Measurements from ENCODE around the gene TMPRSS7.

Gene TMPRSS7

DNA sequence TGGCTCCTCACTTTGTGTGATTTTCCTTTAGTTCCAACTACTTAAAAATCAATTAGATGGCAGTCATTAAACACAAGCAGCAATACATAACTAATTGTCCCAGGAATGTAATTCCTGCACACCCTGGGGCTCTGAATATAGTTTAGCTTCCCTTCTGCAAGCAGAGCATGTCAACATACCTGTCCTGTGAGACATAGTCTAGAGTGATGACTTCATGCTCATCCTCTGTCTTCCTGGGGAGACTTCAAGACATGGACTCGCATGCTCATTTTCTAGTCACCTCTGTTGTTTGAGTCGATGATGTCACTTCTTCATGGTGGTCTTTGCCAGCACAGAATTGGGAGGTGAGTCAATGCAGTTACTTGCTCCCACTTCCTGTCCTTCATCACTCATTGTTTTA lies 67.4 kb downstream of the TMPRSS7 start:
- no peak for DNase-seq (ENCODE audit: low spot score)

DNA sequence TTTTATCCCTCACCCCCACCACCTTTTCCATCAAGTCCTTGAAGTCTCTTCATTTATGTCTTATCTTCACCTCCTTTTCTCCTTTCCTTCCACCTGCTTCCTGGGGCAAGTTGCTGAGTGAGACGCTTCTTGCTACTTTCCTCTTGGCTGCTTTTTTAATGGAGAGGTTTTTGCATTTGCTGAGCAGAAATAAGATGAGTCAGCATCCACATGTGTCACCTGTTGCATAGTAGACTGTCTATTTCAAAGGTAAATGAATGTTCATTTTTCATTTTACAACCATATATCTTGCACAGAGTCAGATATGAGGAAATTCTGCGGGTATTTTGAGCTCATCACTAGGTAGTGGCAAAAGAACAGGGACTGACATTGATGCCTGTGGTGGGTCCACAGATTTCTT lies 70.2 kb downstream of the TMPRSS7 start:
- DNase-seq (ENCODE audit: low spot score) = no peak

DNA sequence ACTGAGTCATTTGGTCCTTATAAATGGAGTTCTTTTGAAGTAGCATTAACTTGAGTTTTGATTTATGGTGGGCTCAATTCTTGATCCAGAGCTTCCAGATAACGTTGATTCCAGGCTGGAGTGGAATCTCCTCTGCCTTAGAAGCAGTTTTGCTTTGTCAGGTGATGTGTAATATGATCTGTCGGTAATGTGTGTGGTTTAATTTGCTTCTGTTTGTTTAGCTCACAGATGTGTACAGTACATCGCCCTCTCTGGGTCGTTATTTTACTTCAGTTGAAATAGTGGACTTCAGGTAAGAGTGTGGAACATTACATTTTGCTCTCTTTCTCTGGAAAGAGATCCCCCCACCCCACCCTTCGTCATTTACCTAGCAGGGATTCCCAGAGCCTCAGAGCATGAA lies 74.8 kb downstream of the TMPRSS7 start:
- DNase-seq (ENCODE audit: low spot score) = no peak

DNA sequence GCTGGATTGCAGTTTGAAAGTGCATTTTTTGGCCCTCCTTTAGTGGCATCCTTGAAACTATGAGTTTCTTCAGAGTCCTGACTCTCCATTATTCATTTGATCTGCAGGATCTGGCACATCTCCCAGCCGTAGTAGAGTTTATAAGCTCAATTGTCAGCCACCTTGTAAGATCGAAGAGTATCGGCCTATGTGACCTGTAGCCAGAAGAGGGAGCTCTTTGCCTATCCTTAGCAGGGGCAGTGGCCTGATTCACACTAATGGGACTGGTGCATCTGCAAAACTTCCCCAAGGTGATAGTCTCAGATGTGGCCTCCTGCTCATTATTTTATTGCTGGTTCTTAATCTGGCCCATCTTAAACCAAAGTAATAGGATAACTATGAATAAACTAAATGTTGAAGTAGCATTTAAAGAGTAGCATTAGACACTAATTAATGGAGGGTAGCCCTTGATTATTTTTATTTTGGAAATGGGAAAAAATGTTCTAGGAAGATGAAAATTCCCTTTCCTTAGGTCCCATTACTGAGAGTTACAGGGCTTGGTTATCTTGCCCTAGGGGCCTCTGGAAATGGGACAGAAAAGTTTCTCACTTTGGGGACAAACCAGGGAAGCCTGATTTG lies 77.4 kb downstream of the TMPRSS7 start:
- peak; percentile 42 for DNase-seq (ENCODE audit: low spot score)

DNA sequence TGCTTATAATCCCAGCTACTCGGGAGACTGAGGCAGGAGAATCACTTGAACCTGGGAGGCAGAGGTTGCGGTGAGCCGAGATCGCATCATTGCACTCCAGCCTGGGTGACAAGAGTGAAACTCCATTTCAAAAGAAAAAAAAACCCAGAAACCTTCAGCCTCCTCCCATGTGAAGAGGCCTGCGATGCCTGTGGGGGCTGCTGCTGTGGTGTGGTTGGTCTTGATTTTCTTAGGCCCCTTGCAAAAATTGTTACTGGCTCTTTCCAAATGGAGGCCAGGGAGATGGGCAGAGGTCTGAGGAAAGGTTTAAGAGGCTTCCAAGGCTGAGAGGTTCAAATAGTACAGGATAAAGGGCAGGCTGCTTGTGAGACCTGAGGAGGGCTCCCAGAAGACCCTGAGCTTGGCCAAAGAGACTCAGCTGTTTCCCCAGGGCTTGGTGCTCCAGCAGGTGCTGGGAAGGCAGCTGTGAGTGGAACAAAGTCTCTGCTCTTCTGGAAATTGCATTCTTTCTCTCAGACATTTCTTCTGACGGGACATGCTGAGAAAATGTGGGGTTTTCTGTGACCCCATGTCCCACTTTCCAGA lies 80.1 kb downstream of the TMPRSS7 start:
- DNase-seq (ENCODE audit: low spot score) = no peak

DNA sequence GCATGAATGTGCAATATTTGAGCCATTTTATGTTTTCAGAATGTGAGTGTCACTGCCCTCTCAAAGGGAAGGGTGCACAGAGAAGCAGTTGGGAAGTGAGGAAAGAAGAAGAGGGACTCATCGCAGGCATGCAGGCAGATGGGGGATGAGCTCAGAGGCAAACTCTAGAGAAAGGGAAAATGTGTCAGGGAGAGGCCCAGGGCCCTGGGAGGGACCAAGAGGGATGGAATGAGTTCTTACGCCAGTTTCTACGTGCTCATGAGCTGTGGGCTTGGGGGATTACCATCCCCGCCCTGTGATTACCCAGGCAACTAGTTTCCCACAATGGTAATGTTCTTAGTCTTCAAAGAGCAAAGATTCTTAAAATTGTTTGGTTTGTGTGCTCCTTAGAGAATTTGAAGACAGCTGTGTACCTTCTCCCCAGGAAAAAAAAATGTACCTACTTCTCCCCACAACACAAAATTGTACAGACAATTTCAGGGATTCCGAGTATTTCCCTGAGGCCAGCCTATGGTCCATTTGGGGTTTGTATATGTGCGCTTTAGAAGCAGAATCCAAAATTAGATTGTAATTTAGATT lies 80.7 kb downstream of the TMPRSS7 start:
- no peak for DNase-seq (ENCODE audit: low spot score)

DNA sequence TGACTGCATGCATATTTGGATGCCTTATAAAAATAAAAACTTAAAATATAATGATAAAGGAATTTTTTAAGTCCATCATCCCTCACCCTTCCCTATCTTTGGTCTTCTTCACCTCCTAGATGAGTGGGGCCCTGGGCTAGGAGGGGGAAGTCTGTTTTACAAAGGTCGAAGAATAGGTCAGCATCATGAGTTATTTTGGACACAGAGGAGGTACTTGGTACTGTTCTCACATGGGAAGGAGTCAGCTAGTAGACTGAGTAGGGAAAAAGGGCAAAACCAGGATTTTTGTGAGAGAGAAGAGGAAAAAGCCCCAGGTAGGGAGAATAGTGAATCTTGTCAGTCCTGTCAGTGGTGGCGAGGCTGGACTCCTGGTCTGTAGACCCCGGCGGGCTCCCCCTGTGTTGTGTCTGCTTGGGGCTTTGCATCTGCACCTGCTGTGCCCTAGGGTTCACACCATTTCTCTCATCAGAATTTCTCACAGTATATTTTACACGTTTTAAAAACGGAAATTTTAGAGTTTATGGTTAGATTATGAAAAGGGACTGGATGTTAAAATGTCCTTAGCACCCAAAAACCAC lies 81.4 kb downstream of the TMPRSS7 start:
- no peak for DNase-seq (ENCODE audit: low spot score)

DNA sequence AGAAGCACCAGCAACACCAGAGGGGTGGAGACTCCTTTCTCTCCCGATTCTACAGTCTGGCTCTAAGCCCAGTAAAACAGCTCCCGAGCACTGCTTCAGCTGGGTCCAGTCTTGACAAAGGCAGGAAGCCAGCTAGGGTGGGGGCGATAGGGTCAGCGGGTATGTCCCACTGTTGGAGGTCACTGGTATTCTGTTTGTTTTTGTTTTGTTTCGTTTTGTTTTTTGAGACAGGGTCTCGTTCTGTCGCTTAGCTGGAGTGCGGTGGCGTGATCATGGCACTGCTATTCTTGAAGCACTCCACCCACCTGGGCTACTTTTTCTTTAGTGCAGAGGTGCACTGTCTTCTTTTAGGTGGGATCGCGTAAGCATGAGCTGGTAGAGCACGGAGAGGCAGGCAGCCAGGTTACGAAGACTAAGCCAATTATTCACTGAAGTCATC lies 82.2 kb downstream of the TMPRSS7 start:
- no peak for DNase-seq (ENCODE audit: low spot score)

DNA sequence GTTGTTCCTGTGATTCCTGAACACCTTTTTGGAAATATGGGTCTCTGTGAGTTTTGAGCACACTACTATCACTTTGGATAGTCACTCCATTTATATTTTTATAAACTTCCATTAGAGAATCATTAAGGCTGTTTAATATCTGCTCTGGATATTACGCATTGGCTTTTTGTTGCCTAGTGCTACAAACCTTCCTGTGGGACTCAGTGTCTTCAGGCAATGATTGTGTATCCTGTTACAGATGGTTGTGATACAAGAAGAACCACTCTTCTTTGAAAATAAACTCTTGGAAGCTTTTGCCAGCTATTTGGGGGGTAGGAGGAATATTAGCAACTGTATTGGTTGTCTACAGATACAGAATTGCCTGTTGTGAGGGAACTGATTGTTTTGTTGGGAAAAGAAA lies 82.9 kb downstream of the TMPRSS7 start:
- DNase-seq (ENCODE audit: low spot score) = no peak

DNA sequence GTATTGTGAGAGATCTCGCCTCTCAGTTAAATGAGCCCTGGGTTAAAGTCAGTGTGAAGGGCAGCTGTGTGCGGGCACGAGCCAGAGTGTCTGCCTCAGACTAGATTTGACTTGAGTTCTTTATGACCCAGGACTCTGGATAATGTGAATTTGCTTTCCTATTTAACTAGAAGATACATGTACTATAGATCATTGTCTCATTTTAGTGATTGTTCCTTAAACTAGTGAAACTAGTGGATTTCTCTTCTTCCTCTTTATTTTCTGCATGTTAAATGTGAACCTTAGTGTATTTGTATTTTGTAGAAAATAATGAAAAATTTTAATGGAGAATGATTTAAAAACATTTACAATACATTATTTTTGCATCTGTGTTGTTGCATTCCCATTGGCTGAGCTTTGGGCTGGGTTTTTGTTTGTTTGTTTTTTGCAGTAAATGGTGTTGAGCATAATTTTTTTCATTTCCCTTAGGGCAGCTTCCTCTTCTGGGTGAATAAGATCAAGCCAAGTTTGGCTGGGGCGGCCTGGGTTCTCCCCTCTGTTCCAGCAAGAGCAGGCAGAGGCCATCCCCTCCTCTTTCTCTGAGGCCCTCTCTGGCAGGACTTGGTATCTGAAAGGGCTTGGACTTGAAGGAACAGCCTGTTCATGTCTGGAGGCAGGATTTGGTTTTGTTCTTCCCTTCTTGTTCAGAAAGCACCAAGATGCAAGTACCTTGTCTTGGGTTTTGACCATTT lies 83.5 kb downstream of the TMPRSS7 start:
- no peak for DNase-seq (ENCODE audit: low spot score)

DNA sequence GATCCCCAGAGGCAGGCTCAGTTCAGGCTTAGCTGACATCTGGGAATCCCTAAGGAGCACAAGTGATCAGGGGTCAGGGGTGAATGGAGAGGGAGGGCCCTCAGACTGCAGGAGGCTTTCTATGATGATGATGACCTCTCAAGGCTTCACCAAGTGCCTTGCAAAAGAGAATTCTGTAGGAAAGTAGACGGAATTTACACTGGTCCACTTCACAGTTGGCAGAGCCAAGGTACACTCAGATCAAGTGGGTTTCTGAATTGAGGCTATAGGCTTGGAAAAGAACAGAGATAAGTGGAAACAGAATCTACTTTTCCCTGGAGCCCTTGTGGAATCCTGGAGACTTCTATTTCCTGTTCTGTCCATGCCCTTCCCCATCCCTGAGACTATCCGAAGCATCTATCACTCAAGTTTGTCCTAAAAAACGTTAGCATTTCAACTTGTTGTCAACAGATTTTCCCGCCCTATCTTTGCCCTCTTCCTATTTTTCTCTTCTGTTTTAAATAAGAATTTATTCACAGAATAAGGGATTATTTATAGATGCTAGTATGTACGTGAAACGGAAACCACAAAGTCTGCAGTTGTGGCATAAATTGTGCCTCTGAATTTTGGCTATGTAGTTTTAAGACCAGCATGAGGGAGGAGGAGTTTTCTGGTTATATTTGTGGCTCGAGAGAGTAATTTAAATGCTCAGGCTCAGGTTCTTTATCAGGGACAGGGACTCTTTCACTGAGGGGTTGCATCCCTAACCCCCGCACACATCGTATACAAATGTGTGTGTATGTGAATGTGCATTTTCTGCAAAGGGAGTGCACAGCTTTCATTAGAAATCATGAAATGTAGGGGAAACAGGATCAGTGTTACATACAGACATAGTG lies 85.7 kb downstream of the TMPRSS7 start:
- DNase-seq (ENCODE audit: low spot score) = no peak

DNA sequence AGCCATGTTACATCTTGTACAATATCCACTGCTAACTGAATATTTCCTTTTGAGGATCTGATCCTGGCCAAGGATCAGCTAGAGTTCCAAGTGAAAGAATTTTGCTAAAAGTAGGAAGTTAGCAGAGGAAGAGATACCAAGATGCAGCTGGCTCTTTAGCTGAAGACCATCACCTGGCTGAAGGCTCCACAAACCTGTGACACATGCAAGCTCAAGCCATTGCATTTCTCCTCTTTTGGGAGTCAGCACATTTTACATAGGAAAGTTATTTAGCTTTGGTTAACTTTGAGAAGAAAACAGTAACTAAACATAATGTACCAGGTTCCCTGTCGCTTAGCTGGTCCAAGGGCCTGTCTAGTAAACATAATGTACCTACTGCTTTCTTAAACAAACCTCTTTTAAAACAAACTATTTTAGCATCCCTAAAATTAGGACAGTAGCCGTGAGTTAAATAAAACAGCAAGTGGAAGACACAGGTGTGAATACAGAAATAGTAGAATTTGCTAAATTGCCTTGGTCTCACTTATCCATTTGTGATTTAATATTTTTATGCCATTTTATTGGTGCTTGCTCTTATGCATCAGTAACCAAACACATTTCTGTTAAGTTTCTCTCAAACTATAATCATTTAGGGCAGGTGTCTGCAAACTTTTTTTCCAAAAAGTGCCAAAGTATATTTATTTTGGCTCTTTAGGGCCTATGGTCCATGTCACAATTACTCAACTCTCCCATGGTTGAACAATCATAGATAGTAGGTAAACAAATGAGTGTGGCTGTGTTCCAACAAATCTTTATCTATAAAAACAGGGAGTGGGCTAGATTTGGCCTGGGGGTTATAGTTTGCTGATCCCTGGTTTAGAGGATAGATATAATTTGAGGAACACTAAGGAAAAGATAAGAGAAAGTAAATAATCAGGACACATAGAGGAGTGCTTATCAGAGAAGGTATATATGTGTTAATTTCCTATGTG lies 87.3 kb downstream of the TMPRSS7 start:
- no peak for DNase-seq (ENCODE audit: low spot score)

DNA sequence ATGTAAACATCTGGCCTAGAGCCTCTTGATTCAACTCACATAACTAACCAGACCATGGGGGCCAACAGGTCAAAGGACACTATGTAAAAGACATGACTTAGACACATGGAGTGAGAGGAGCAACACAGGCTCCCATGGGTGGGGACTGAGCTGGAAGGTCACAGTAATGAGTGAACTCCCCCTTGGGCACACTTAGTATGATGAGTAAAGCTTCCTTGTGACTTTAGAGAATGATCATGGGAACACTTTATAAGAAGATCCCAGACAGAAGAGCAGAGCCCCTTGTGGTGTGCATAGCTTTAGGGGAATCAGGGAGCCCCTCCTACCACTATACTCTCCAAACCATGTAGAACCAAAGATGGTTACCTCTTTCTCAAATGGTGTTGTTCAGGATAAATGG lies 88.3 kb downstream of the TMPRSS7 start:
- DNase-seq (ENCODE audit: low spot score) = no peak

DNA sequence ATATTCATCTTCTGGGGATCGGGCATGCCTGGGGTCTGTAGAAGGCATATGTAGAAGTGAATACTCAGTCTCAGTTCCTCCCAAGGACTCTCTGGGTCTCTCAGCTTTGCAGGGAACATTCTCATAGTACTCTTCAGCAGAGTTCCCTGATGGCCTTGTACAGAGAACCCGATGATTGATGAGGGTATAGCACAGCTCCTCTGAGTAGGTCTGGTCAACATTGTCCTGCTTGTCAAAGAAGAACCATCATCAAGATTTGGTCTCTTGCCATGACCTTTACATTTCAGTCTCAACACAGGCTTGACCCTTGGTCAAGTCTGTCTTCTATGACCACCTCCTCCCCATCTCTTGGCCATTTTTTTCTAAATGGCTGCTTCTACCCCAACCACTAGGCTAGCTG lies 89.0 kb downstream of the TMPRSS7 start:
- no peak for DNase-seq (ENCODE audit: low spot score)

DNA sequence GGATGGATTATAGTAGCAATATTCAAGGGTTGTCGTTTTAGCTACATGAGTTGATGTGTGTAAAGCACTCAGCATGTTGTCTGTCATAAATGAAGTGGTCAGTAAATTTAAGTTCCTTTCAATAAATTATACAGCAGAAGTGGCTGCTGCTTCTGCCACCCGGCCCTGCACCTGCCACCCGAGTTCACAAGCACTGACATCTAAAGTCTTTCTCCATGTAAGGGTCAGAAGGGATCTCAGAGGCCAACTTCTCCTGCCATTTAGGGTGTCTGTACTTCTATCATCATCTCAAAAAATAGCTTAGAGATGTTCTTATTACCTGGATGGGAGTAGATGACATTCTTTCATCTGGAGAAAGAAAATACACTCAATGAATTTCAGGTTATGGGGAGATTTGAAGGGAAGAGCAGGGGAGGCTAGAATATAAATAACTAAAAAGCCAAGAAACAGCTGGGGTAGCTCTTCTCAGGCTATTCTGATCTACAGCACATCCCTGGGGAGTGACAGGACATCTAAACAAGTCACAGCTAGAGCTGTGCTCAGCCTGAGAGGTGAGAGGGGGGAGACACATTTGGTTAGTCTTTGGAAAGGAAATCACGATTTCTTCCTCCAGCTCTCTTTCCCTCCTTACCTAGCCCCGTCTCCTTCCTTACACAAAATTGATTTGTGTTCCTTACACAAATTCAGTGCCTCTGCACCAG lies 90.5 kb downstream of the TMPRSS7 start:
- no peak for DNase-seq (ENCODE audit: low spot score)

DNA sequence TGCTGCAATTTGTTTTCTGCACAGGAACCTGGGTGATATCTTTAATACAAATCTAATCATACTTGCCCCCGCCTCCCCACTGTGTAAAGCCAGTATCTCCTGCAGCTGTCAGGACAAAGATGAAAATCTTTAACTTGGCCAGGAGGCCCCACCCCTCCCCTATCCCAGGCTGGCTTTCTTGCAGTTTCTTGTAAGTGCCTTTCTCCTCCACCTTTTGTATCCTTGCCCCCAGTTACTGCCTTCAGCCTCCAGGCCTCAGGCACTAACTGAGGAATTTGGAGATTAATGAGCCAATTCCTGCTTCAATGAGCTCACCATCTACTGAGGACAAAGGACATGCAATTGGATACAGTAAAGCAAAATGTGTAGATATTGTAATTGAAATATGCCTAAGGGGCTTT lies 92.0 kb downstream of the TMPRSS7 start:
- DNase-seq (ENCODE audit: low spot score) = no peak

DNA sequence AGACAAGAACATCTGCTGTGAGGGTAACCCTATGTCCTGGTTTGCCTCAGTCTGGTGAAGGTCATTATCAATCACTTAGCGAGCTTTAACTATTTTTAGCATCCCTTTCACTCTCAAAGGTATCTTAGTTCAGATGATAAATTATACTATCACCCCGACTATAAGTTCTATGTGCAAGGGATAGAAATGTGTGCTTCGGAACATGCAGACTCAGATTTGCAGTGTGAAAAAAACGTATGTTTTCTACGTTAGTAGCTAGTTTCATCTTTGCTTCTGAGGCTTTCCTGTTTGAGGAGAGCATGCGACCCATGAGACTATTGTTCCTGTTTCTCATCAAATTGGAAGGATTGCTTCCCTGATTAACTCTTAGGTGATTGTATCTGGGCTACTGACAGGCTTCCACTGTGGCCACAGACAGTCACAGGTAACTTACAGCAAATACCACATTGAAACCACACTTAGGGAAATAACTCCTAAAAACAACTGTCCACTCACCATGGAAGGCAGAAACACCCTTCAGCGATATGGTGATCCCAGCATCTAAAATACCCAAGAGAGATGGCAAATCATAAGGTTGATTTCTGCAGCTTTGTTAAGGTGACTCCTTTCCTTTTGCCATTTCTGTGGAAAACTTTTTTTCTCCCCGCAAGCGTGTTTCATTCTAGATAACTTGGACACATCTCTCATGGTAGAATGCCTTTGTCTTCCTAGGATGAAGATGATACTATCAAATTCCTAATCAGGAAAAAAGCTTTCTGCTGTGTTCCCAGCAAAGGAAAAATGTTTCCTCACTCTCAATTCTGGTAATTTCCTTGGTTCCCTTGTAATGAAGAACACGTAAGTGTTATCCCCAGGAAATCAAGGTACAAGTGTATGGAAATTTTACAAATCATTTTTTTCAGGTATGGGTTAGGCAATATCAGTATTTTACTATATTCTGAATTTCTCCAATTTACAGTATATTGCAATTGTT lies 93.3 kb downstream of the TMPRSS7 start:
- DNase-seq (ENCODE audit: low spot score) = no peak

DNA sequence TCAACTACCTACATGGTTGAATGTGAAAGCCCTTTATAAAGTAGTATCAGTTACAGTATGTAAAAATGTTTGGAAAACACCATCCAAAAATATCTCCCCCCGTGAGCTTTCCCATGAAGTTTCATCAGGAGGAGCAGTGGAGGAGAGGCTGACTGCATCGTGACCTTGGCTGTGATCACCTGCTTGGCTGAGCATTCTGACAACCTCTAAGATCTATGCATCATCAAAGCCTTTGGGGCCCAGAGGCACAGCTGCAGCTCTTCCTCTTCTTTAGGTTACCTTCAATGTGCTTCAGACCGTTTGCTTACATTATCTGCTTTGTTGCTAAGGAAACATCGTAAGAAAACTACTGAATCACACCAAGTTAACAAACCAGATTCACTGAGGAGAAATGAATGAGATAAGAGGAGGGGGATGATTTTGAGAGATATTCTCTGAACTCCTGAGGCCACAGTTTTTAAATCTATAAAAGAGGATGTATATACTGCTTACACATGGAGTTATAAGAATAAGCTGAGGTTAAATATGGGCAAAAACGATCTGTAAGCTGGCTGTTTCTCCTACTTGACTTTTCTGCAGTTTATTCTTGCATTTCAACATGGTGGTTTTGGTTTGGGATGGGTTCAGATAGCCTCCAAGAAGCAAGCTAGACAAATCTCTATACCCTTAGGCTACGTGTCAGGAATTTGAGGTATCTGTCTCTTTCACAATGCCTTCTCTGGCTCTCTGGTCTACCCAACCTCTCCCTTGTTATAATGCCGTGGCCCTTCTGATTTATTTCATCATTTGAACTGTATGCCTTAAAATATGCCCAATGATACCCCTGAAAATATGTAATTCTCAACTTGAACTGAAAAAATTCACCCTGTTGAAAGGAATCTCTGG lies 94.5 kb downstream of the TMPRSS7 start:
- no peak for DNase-seq (ENCODE audit: low spot score)
